Naive thymus-derived CD8-positive, alpha-beta T cell (primary cell): ENCODE measurements around the gene FAM43A. TPM values are rescaled to one million over a fixed set of nuclear protein-coding genes. Genes with fewer than 3 reads are reported as not detected.

Source experiments
- ATAC-seq, 2 donors: fragments of 150-1000 bp; cut with Tn5 transposase in 1 of 2; sonication (Bioruptor Pico), chemical (Tn5 transposase) in 1 of 2; 1 replicate in 1 of 2; 2 replicates in 1 of 2; pipeline ENCODE4 v1.10.0; 2021; ENCODE audit warnings: mild to moderate bottlenecking in 2 of 2, moderate library complexity in 2 of 2
- POLR2A ChIA-PET: fragments of 350-600 bp; sonication (Branson Sonifier 250); formaldehyde crosslinking; loops from one replicate; lab custom pipeline; 2021; ENCODE audit warnings: antibody characterized with exemption; lab: Charles Lee
- DNase-seq, 10 donors: peaks; one replicate each; pipeline versions ENCODE4 v3.0.0 to v3.0.0-alpha.2; 2020 to 2022
- H3K27ac Mint-ChIP-seq, 10 donors: one replicate each; pipeline ENCODE4 v1.8.0; 2020 to 2022; ENCODE audit warnings: mild to moderate bottlenecking in 10 of 10, mixed read lengths in 10 of 10, moderate library complexity in 4 of 10, inconsistent platforms in 1 of 10
- H3K27me3 Mint-ChIP-seq, 5 donors: one replicate each; pipeline ENCODE4 v1.8.0; 2021 to 2022; ENCODE audit warnings: mixed read lengths in 5 of 5
- H3K36me3 Mint-ChIP-seq, 3 donors: one replicate each; pipeline ENCODE4 v1.8.0; 2020 to 2022; ENCODE audit warnings: mixed read lengths in 3 of 3, mild to moderate bottlenecking in 2 of 3, inconsistent platforms in 1 of 3
- H3K4me1 Mint-ChIP-seq, 4 donors: one replicate each; pipeline ENCODE4 v1.8.0; 2021 to 2022; ENCODE audit warnings: mixed read lengths in 4 of 4
- H3K4me3 Mint-ChIP-seq, 10 donors: one replicate each; pipeline ENCODE4 v1.8.0; 2020 to 2022; ENCODE audit warnings: mild to moderate bottlenecking in 10 of 10, mixed read lengths in 10 of 10, moderate library complexity in 6 of 10, inconsistent platforms in 1 of 10
- H3K9me3 Mint-ChIP-seq, 9 donors: one replicate each; pipeline ENCODE4 v1.8.0; 2020 to 2022; ENCODE audit warnings: mixed read lengths in 9 of 9, mild to moderate bottlenecking in 3 of 9, inconsistent platforms in 1 of 9, moderate library complexity in 1 of 9
- polyA plus RNA-seq, 3 donors: library from polyadenylated mRNA; unstranded; fragments of 300-500 nt; fragmentation: Illumina TruSeq; gene quantifications; one replicate each; pipeline ENCODE4 v1.2.3, GENCODE V29; 2021
- total RNA-seq, 8 experiments: library from RNA in 2 of 8; stranded (reverse) in 2 of 8; gene quantifications; one replicate each; pipeline ENCODE4 v1.2.3 and lab custom pipeline; 2021 to 2026

FAM43A gene
- total and polyA plus RNA-seq, 5 experiments from 2014 or later = 0.40 to 3.8 (median 1.1) TPM

- Mint-ChIP-seq H3K4me3 (peak overlapping the region in 9 of 10 donors; percentile 16 to 96 (median 66)), H3K27me3 (peaks cover 0 to 51% (median 8%) of the 10 kb centered on the region in 5 donors), H3K9me3 (no peaks in the 10 kb centered on the region), H3K27ac (peak overlapping the region in 2 of 10 donors; percentile 31 to 79), H3K4me1 (peaks cover 17 to 68% (median 37%) of the 10 kb centered on the region in 4 donors), H3K36me3 (no peaks in the 10 kb centered on the region)
- DNase-seq (no peak), ATAC-seq (no peak)
- POLR2A ChIA-PET = interaction anchor here (0.7 kb wide), 1 partner anchor 56 kb away, joined by 4 read pairs; no protein-coding TSS in a partner anchor
Observed at GRCh38 chr3:194689493-194689944, 3.8 kb downstream of the FAM43A start.

- DNase-seq (no peak), ATAC-seq (no peak)
- POLR2A ChIA-PET = no interaction called here
- H3K36me3 Mint-ChIP-seq = no peaks in the 10 kb centered on the region
- H3K4me3 Mint-ChIP-seq = no peak overlapping the region
- peaks cover 0 to 40% (median 8%) of the 10 kb centered on the region in 5 donors for H3K27me3 Mint-ChIP-seq
- no peaks in the 10 kb centered on the region for H3K9me3 Mint-ChIP-seq
- peak overlapping the region in 2 of 10 donors; percentile 16 to 55 for H3K27ac Mint-ChIP-seq
- peaks cover 12 to 57% (median 29%) of the 10 kb centered on the region in 4 donors for H3K4me1 Mint-ChIP-seq
Observed at GRCh38 chr3:194690501-194691372, 5.1 kb downstream of the FAM43A start.

DNA sequence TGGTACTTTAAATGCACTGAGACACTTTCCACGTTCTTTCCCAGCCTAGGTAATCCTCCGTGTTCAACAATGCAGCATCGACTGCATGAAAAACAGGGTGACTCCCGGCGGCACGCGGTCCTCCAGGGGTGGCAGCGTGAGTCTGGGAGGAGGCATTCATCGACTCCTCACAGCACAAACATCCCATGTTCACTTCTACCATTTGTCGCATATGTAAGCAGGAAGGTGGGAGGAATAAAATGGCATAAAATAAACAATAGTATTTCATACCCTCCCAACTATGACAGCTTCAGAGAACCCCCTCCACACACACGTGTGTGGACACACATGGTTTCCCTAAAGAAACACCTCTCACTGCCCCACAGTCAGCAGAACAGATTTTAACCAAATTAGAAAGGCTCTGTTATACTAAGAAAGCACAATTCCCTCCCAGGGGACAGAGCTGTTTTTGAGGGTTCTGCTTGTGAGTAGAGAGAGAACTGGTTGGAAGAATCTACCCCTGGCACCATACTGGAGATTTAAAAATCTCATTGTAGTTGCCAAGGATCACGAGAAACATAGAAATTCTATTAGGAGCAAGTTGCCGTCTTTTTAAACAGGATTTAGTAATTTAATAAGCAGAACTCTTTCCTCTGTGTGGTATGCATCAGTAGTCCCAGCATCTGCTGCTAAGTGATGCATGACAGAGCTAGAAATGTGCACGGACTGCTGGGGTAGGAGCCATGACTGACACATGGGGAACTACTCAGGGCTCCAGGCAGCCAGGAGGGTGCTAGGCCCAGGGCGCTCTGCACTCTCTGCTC is 6.0 kb downstream of the FAM43A start:
- H3K27me3 Mint-ChIP-seq = peaks cover 0 to 35% (median 5%) of the 10 kb centered on the region in 5 donors
- peaks cover 9 to 62% (median 22%) of the 10 kb centered on the region in 4 donors for H3K4me1 Mint-ChIP-seq
- H3K4me3 Mint-ChIP-seq = no peak overlapping the region
- POLR2A ChIA-PET = no interaction called here
- no peaks in the 10 kb centered on the region for H3K9me3 Mint-ChIP-seq
- no peaks in the 10 kb centered on the region for H3K36me3 Mint-ChIP-seq
- DNase-seq (no peak), ATAC-seq (no peak)
- peak overlapping the region in 2 of 10 donors; percentile 43 to 55 for H3K27ac Mint-ChIP-seq

GRCh38 chr3:194696702-194697101 is 11.0 kb downstream of the FAM43A start:
- DNase-seq (no peak), ATAC-seq (no peak)
- H3K27me3 Mint-ChIP-seq = peaks cover 0 to 23% (median 2%) of the 10 kb centered on the region in 5 donors
- no peak overlapping the region for H3K27ac Mint-ChIP-seq
- H3K4me3 Mint-ChIP-seq = no peak overlapping the region
- H3K36me3 Mint-ChIP-seq = peaks cover 0 to 13% (median 0%) of the 10 kb centered on the region in 3 donors
- peaks cover 0 to 26% (median under 1%) of the 10 kb centered on the region in 4 donors for H3K4me1 Mint-ChIP-seq
- peaks cover 0 to 22% (median 3%) of the 10 kb centered on the region in 9 donors for H3K9me3 Mint-ChIP-seq
- POLR2A ChIA-PET = no interaction called here

GRCh38 chr3:194702545-194702944 is 16.9 kb downstream of the FAM43A start:
- H3K36me3 Mint-ChIP-seq = peaks cover 0 to 13% (median 0%) of the 10 kb centered on the region in 3 donors
- no peak overlapping the region for H3K27ac Mint-ChIP-seq
- POLR2A ChIA-PET = no interaction called here

GRCh38 chr3:194705227-194705626 is 19.5 kb downstream of the FAM43A start:
- peaks cover 0 to 9% (median 0%) of the 10 kb centered on the region in 5 donors for H3K27me3 Mint-ChIP-seq
- H3K4me1 Mint-ChIP-seq = peaks cover 0 to 1% (median 0%) of the 10 kb centered on the region in 4 donors
- H3K9me3 Mint-ChIP-seq = peaks cover 0 to 6% (median 1%) of the 10 kb centered on the region in 9 donors
- no peak overlapping the region for H3K4me3 Mint-ChIP-seq
- no peak for DNase-seq
- POLR2A ChIA-PET = no interaction called here
- no peak overlapping the region for H3K27ac Mint-ChIP-seq
- no peak for ATAC-seq
- H3K36me3 Mint-ChIP-seq = peaks cover 0 to 4% (median 0%) of the 10 kb centered on the region in 3 donors

More at GRCh38 chr3:194702545-194702944, 16.9 kb downstream of the FAM43A start:
- H3K27me3 Mint-ChIP-seq = peaks cover 0 to 13% (median 0%) of the 10 kb centered on the region in 5 donors
- DNase-seq = no peak
- peaks cover 0 to 1% (median 0%) of the 10 kb centered on the region in 4 donors for H3K4me1 Mint-ChIP-seq
- H3K9me3 Mint-ChIP-seq = peaks cover 0 to 22% (median 3%) of the 10 kb centered on the region in 9 donors
- ATAC-seq = no peak
- H3K4me3 Mint-ChIP-seq = no peak overlapping the region

DNA sequence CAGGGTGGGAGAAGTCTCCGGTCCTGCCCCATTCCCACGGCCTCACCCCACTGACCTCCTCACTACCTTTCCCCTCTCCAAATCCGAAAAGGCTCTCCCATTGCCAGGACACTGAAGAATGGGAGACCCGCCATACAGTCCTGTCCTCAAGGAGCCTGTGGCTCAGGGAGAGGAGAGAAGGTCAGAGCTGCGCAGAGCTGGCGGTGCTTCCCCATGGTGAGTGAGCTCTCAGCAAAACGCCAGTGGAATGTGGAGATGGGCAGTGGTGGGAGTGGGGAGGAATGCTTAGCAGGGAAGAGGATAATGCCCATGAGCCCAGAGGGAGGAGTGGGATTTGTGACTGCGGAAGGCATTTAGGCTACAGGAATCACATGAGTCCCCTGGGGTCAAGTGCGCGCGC is 20.1 kb downstream of the FAM43A start:
- Mint-ChIP-seq H3K4me3 (no peak overlapping the region), H3K36me3 (peaks cover 0 to 4% (median 0%) of the 10 kb centered on the region in 3 donors), H3K9me3 (peaks cover 0 to 5% (median 0%) of the 10 kb centered on the region in 9 donors), H3K27ac (no peak overlapping the region), H3K27me3 (peaks cover 0 to 9% (median 0%) of the 10 kb centered on the region in 5 donors), H3K4me1 (peaks cover 0 to 1% (median 0%) of the 10 kb centered on the region in 4 donors)
- ATAC-seq (no peak), DNase-seq (no peak)
- POLR2A ChIA-PET = no interaction called here

DNA sequence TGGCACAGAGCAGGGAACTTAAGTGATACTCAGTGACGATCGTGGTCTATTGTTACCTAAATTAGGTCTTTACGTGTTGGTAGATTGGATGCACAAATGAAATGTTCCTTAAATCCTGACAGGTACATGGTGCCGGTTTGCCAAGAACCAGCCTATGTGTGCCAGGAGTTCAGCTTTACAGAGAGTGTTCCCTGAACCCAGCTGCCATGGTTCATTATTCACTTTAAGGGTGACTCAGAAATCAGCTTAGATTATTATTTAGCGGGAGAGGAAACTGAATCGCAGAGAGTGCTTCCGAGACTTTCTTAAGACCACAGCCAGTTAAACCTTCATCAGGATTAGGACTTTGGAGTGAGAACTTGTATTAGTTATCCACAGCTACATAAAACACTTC is 21.5 kb downstream of the FAM43A start:
- H3K4me3 Mint-ChIP-seq = no peak overlapping the region
- ATAC-seq (no peak), DNase-seq (no peak)
- peaks cover 0 to 4% (median 0%) of the 10 kb centered on the region in 3 donors for H3K36me3 Mint-ChIP-seq
- no peak overlapping the region for H3K27ac Mint-ChIP-seq
- peaks cover 0 to 6% (median 2%) of the 10 kb centered on the region in 5 donors for H3K27me3 Mint-ChIP-seq
- peaks cover 0 to 5% (median 0%) of the 10 kb centered on the region in 9 donors for H3K9me3 Mint-ChIP-seq
- POLR2A ChIA-PET = interaction anchor here (0.6 kb wide), 1 partner anchor 80 kb away, joined by 3 read pairs; no protein-coding TSS in a partner anchor
- H3K4me1 Mint-ChIP-seq = peaks cover 0 to 1% (median 0%) of the 10 kb centered on the region in 4 donors

DNA sequence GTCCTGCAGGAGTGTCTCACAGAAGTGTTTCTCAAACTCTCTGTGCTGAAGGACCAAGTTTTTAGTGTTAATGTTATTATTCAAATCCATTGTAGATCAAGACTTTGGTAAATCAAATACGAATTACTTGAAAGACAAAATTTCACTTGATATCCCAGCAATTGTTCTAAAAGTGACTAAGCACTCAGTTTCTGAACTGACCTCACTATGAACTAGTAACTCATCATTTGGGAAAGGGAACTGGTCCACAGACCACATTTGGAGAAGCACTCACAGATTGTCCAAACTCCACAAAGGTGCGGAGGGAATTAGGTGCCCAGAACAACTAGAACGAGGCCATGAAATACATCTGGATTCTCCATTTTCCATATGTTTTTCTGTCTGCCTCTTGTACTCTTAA is 25.6 kb downstream of the FAM43A start:
- Mint-ChIP-seq H3K27me3 (peaks cover 0 to 2% (median 0%) of the 10 kb centered on the region in 5 donors), H3K4me3 (no peak overlapping the region), H3K4me1 (peaks cover 0 to 14% (median under 1%) of the 10 kb centered on the region in 4 donors), H3K36me3 (peaks cover 0 to 4% (median 0%) of the 10 kb centered on the region in 3 donors), H3K9me3 (peaks cover 0 to 5% (median 0%) of the 10 kb centered on the region in 9 donors), H3K27ac (no peak overlapping the region)
- no peak for DNase-seq
- ATAC-seq = no peak
- POLR2A ChIA-PET = no interaction called here

- Mint-ChIP-seq H3K27ac (no peak overlapping the region), H3K27me3 (peaks cover 0 to 2% (median 0%) of the 10 kb centered on the region in 5 donors), H3K36me3 (peaks cover 0 to 4% (median 0%) of the 10 kb centered on the region in 3 donors), H3K9me3 (peaks cover 0 to 5% (median 0%) of the 10 kb centered on the region in 9 donors), H3K4me3 (no peak overlapping the region), H3K4me1 (peaks cover 0 to 15% (median 0%) of the 10 kb centered on the region in 4 donors)
- ATAC-seq = no peak
- DNase-seq = no peak
- POLR2A ChIA-PET = no interaction called here
Observed at GRCh38 chr3:194711913-194712312, 26.2 kb downstream of the FAM43A start.

DNA sequence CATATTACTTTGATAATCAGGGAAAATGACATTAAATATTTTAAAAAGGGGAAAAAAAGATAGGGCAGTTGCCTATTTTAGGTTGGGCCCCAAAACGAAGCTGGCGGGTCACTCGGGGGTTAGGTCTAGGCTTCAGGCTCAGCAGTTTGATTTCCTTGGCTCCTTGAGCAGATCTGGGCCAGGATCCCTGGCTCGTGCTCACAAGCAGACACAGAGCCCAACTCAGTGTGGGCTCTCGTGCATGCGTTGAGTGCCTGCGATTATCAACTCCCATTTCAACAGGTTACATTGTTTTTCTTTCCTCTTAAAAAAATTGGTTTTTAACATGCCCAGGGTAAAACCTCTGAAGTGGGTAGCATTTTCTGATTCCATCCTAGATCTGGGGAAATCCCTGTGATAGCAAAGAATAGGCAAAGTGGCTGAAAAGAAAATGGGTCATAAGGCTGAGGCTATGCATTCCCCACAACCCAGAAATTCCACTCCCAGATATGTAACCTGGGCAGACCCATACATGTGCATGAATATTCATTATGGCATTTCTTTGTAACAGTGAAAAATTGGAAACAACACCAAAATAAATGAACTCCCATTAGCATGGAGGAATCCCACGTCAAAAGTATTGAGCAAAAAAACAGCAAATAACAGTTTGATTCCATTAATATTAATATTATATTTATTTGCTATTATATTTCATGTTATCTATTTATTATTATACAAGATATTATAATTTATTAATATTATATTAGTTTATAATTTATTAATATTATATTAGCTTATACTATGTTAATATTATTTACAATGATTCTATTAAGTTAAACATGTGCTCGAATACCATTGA is 27.8 kb downstream of the FAM43A start:
- H3K27me3 Mint-ChIP-seq = peaks cover 0 to 2% (median 0%) of the 10 kb centered on the region in 5 donors
- peaks cover 0 to 15% (median 0%) of the 10 kb centered on the region in 4 donors for H3K4me1 Mint-ChIP-seq
- H3K9me3 Mint-ChIP-seq = no peaks in the 10 kb centered on the region
- no peak overlapping the region for H3K4me3 Mint-ChIP-seq
- no peaks in the 10 kb centered on the region for H3K36me3 Mint-ChIP-seq
- POLR2A ChIA-PET = no interaction called here
- no peak overlapping the region for H3K27ac Mint-ChIP-seq
- ATAC-seq (no peak), DNase-seq (no peak)
